BLaER1 (cell line): ENCODE measurements around the gene GABBR1.
"Not testable (repeated sequence)": the region's sequence is repeated elsewhere in the genome, so short reads cannot be mapped to it uniquely, and the experiment has no call there.

Experiments used
- H3K27ac ChIP-seq: shearing (Covaris generic); formaldehyde crosslinking; 2 replicates; pipeline ENCODE4 v1.8.1; 2022
- H3K27me3 ChIP-seq: shearing (Covaris generic); formaldehyde crosslinking; 2 replicates; pipeline ENCODE4 v1.8.1; 2022
- H3K36me3 ChIP-seq: shearing (Covaris generic); formaldehyde crosslinking; 2 replicates; pipeline ENCODE4 v1.8.1; 2022
- H3K4me1 ChIP-seq: shearing (Covaris generic); formaldehyde crosslinking; 2 replicates; pipeline ENCODE4 v1.8.1; 2022
- H3K4me2 ChIP-seq: shearing (Covaris generic); formaldehyde crosslinking; 2 replicates; pipeline ENCODE4 v1.8.1; 2022
- H3K4me3 ChIP-seq: shearing (Covaris generic); formaldehyde crosslinking; 2 replicates; pipeline ENCODE4 v1.8.1; 2022
- H3K9ac ChIP-seq: shearing (Covaris generic); formaldehyde crosslinking; 2 replicates; pipeline ENCODE4 v1.8.1; 2022
- H3K9me3 ChIP-seq: shearing (Covaris generic); formaldehyde crosslinking; 2 replicates; pipeline ENCODE4 v1.8.1; 2022
- H4K20me1 ChIP-seq: shearing (Covaris generic); formaldehyde crosslinking; 2 replicates; pipeline ENCODE4 v1.8.1; 2022
- Cebpa-rat ChIP-seq: shearing (Covaris generic); IDR thresholded peaks from 2 replicates; pipeline ENCODE4 v1.8.1; 2022

The GABBR1 gene

DNA sequence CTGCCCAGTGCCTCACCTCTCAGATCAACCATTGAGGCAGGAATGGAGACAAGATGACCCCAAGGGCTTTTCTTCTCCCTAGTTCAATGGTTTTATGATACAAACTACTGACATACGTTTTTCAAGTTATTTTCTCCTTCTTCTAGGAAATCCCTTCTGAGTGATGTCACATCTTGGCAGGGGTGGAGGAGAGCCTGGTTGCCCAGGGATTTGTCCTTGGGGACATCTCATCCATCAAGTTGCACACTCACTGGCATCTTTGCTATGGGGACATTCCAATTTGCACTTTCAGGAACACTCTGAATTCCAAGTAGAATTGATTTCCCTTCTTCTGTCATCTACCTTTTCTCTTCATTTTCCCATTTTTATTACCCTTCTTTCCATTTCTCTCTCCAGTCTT lies 38.0 kb upstream of the GABBR1 start:
- H4K20me1 ChIP-seq, result no peaks in the 10 kb centered on the region
- H3K4me1 ChIP-seq, result no peaks in the 10 kb centered on the region
- no peak overlapping the region for H3K4me3 ChIP-seq
- no peaks in the 10 kb centered on the region for H3K9me3 ChIP-seq
- H3K9ac ChIP-seq, result no peak overlapping the region
- no peak overlapping the region for H3K27ac ChIP-seq
- H3K27me3 ChIP-seq, result no peaks in the 10 kb centered on the region
- no peaks in the 10 kb centered on the region for H3K36me3 ChIP-seq
- no peak for TF ChIP-seq Cebpa-rat
- H3K4me2 ChIP-seq, result no peak overlapping the region

DNA sequence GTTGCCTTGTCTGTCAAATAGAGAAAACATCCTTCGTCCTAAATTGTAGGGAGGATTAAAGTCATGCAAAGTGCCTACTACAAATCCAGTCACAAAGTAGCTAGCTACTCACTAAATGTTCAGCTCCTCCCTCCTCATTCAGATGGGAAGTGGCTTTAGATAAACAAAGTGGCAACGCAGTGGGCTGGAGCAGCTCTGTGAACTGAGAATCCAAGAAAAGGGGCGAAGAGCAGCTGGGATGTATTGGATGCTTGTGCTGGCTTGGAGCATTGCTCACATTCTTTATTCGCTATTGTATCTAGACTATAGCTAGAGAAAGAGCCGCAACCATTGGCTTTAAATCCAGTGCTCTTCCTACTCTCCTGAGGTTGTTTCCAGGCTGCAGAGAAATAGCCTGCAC lies 34.2 kb upstream of the GABBR1 start:
- Histone ChIP-seq H3K4me3 (no peak overlapping the region), H4K20me1 (no peaks in the 10 kb centered on the region), H3K9me3 (no peaks in the 10 kb centered on the region), H3K27me3 (no peaks in the 10 kb centered on the region), H3K4me1 (no peaks in the 10 kb centered on the region), H3K36me3 (no peaks in the 10 kb centered on the region), H3K27ac (no peak overlapping the region), H3K9ac (no peak overlapping the region), H3K4me2 (no peak overlapping the region)
- no peak for TF ChIP-seq Cebpa-rat

DNA sequence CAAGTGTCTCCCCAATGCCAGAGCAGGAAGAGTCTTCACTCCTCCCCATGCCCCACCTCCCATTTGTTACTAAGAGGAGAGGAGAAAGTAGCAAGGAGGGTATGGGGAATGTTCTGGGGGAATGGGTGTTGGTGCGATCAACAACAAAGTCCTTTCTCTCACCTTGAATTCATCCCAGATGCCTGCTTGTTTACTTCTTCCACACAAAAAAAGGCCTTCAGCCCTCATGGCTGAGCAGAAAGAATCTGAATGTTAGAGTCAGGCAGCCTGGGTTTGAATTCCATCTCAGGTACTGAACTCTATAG lies 33.8 kb upstream of the GABBR1 start:
- Histone ChIP-seq H3K9ac (no peak overlapping the region), H3K9me3 (no peaks in the 10 kb centered on the region), H3K36me3 (no peaks in the 10 kb centered on the region), H3K4me1 (no peaks in the 10 kb centered on the region), H3K4me2 (no peak overlapping the region), H3K27me3 (no peaks in the 10 kb centered on the region), H4K20me1 (no peaks in the 10 kb centered on the region), H3K27ac (no peak overlapping the region), H3K4me3 (no peak overlapping the region)
- TF ChIP-seq Cebpa-rat, result no peak

DNA sequence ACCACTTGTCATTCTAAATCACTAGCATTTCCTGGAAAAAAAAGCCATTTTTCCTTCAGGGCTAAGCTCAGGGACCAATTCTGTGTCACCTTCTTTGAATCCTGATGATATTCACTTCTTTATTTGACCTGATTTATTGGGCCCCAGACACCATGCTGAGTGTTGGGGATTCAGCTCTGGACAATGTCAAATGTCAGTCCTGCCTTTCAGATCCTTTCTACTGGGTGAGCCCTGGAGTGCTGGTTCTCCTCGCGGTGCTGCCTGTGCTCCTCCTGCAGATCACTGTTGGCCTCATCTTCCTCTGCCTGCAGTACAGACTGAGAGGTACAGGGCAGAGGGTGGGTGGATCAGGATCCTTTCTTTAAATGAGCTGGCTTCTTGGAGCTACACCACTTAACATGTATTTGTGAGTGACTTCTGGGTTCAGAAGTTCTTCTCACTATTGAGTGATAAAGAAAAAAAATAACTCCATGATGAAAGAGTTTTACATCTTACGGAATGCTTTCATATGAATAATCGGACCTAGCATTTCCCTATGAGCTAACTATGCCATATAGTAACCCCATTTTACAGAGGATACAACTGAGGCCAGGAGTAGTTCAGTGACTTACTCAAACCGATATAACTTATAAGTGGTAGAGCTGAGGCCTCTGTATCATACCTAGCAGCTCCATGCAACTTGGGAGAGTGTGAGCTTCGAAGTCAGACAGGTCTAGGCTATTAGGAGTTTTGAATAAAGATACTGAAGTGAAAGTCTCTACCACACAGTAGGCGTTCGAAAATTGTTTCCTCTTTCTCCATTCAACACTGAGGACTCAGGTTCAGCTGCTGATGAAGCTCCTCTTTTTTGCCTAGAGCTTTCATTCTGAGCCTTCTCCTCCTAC lies 33.2 kb upstream of the GABBR1 start:
- Histone ChIP-seq H4K20me1 (no peaks in the 10 kb centered on the region), H3K36me3 (no peaks in the 10 kb centered on the region), H3K27ac (no peak overlapping the region), H3K4me1 (no peaks in the 10 kb centered on the region), H3K9me3 (no peaks in the 10 kb centered on the region), H3K4me3 (no peak overlapping the region), H3K9ac (no peak overlapping the region), H3K27me3 (no peaks in the 10 kb centered on the region), H3K4me2 (no peak overlapping the region)
- TF ChIP-seq Cebpa-rat, result no peak

DNA sequence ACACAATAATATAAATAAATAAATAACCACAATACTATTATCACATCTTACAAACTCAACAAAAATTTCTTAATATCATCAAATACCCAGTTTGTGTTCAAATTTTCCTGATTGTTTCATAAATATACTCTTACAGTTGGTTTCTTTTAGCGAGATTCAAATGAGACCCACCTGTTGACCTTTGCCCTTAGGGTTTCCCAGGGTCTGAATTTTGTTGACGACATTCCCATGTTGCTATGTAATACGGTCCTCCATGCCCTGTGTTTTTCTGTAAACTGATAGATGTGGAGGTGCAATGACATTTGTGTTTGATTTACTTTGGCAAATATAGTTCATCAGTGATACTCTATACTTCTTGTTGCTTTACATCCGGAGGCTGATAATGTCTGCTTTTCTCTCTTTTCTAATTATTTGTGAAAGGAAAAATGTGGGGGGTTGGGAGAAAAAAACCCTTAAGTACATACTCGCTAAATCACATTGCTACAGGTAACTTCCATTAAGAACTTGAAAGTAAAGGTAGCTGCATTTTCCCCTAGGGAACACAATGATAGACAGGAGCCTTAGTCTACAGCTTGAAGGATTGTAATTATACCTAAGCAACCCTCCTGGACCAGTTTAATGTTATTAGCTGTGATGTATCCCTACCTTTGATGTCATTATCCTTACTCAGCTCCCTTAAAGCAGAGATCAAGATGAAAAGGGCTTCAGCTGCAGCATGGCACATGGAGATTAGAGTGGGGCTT lies 30.5 kb upstream of the GABBR1 start:
- Histone ChIP-seq H3K36me3 (no peaks in the 10 kb centered on the region), H3K27ac (no peak overlapping the region), H3K27me3 (no peaks in the 10 kb centered on the region), H3K9me3 (no peaks in the 10 kb centered on the region), H3K4me1 (no peaks in the 10 kb centered on the region), H3K9ac (no peak overlapping the region), H3K4me2 (no peak overlapping the region), H4K20me1 (no peaks in the 10 kb centered on the region), H3K4me3 (no peak overlapping the region)
- TF ChIP-seq Cebpa-rat, result no peak

DNA sequence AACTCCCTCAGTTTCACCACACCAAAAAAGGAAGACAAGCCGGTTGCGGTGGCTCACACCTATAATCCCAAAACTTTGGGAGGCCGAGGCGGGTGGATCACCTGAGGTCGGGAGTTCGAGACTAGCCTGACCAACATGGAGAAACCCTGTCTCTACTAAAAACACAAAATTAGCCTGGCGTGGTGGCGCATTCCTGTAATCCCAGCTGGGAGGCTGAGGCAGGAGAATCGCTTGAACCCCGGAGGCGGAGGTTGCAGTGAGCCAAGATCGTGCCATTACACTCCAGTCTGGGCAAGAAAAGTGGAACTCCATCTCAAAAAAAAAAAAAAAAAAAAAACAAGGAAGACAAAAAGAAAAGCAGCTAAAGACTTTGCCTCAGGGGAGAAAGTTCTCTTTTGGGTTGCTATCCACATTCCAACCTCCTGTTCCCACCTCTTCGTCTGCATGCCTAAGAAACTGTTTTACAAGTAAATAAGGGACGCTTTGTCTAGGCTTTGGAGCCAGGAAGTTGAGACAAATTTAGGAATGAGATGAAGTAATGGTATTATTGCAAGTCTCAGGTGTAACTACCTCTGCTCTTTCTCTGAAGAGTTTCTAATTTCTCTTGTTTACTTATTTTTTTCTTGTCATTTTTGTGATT lies 28.6 kb upstream of the GABBR1 start:
- not testable (repeated sequence) for H4K20me1 ChIP-seq, H3K9me3 ChIP-seq, H3K27me3 ChIP-seq, H3K4me3 ChIP-seq, H3K4me1 ChIP-seq, H3K27ac ChIP-seq, H3K4me2 ChIP-seq, H3K36me3 ChIP-seq, H3K9ac ChIP-seq

DNA sequence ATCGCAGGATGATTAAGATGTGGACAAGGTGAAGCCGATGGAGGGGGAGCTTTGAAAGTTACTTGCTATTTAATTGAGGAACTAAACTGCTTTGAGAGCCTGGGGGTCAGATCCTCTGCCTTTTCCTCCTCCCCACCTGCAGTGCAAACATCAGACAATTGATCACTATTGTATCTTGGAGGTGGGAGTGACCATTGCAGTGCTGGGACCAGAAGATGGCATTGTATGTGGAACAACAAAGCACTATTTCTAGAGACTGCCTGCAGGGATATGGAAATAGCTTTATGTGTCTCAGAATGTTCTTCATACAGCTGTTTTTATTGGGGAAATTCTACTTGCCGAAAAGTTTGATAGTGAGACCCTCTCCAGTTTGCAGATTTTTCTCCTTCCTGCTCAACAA lies 28.1 kb upstream of the GABBR1 start:
- Histone ChIP-seq H3K27ac (no peak overlapping the region), H4K20me1 (no peaks in the 10 kb centered on the region), H3K9me3 (no peaks in the 10 kb centered on the region), H3K36me3 (no peaks in the 10 kb centered on the region), H3K4me2 (no peak overlapping the region), H3K9ac (no peak overlapping the region), H3K27me3 (no peaks in the 10 kb centered on the region), H3K4me1 (peaks cover 3% of the 10 kb centered on the region; the same call in 1 of the 2 replicates), H3K4me3 (no peak overlapping the region)
- TF ChIP-seq Cebpa-rat, result no peak

DNA sequence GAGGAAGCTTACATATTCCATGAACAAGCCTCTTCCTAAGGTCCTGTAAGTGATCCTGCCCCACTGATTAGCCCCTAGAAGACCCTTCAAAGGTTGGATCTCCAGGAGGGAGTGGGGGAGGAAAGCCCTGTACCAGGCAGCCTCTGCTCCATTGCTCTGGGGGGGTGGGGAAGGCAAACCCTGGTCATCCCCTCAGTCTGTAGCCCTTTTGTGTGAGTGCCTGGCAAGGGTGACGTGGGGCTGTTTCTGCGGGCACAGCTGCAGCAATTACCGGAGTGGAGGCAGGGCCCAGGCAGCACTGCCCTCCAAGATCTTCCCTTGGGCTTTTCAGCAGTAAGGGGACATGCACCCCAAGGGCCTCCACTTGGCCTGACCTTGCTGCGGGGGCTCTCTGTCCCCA lies 23.8 kb upstream of the GABBR1 start, which contains the start of gene MOG:
TSS of gene MOG (plus strand) at position 295 of the 400 bp plus-strand sequence. CDS start 118 bp downstream, outside the sequence.
- no peak for TF ChIP-seq Cebpa-rat
- no peak within 1 kb of the TSS for H3K4me3 ChIP-seq
- H3K9ac ChIP-seq, result no peak within 1 kb of the TSS
- no peaks in the 10 kb centered on the region for H4K20me1 ChIP-seq
- no peak within 1 kb of the TSS for H3K4me2 ChIP-seq
- no peak within 1 kb of the TSS for H3K27ac ChIP-seq
- no peaks in the 10 kb centered on the region for H3K9me3 ChIP-seq
- H3K36me3 ChIP-seq, result no peaks in the 10 kb centered on the region
- peaks cover 4% of the 10 kb centered on the region; the same call in 1 of the 2 replicates for H3K4me1 ChIP-seq
- no peaks in the 10 kb centered on the region for H3K27me3 ChIP-seq

DNA sequence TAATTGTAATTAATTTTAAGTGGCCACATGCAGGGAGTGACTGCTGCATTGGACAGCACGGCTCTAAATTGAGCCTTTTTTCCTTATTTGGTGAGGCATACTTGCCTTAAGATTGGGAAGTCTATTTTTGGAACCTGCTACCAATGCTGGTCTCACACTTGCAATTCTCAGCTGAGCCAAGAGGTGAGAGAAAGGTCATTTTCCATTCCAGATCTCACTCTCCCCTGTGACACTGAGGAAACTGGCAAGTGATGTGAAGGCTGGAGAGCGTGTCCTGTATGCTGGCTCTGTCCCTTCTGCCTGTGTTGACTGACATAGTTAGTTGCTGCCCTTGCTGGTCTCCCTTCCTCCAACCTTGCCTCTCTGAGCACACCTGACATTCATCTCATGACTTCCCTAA lies 23.2 kb upstream of the GABBR1 start:
- no peak for TF ChIP-seq Cebpa-rat
- Histone ChIP-seq H3K4me3 (no peak overlapping the region), H3K27me3 (no peaks in the 10 kb centered on the region)

DNA sequence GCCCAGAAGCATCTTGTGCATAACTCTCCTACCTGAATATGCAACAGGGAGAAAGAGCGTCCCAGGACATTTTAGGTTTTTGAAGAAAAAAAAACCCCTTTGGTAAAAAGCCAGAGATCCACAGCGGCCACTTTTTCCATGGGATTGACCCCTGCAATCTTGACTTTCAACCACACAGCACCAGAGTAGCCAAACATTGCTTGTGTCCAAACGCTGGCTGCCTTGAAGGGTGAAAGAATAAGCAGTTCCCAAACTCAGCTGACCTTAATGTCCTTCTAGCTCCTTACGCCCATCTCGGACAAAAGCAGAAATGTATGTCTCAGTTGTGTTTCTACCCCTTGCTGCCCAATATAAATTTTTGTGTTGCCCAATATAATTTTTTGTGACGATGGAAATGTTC lies 22.7 kb upstream of the GABBR1 start:
- H3K4me2 ChIP-seq, result no peak overlapping the region
- no peaks in the 10 kb centered on the region for H4K20me1 ChIP-seq
- H3K27ac ChIP-seq, result no peak overlapping the region
- no peaks in the 10 kb centered on the region for H3K27me3 ChIP-seq
- TF ChIP-seq Cebpa-rat, result no peak
- H3K9ac ChIP-seq, result no peak overlapping the region
- H3K36me3 ChIP-seq, result no peaks in the 10 kb centered on the region
- no peaks in the 10 kb centered on the region for H3K9me3 ChIP-seq
- no peak overlapping the region for H3K4me3 ChIP-seq
- H3K4me1 ChIP-seq, result peaks cover 4% of the 10 kb centered on the region; the same call in 1 of the 2 replicates

More for the DNA sequence above, 23.2 kb upstream of the GABBR1 start:
- no peak overlapping the region for H3K9ac ChIP-seq
- no peak overlapping the region for H3K4me2 ChIP-seq
- no peaks in the 10 kb centered on the region for H4K20me1 ChIP-seq
- no peak overlapping the region for H3K27ac ChIP-seq
- no peaks in the 10 kb centered on the region for H3K36me3 ChIP-seq
- H3K4me1 ChIP-seq, result peaks cover 4% of the 10 kb centered on the region; the same call in 1 of the 2 replicates
- no peaks in the 10 kb centered on the region for H3K9me3 ChIP-seq
